DMS 273 (cell line): ENCODE measurements around the gene CSAD.

Source experiments
- DNase-seq: peaks from one replicate; lab custom pipeline; 2025; ENCODE audit not compliant: unreplicated experiment; lab: John Stamatoyannopoulos, UW

CSAD gene

GRCh38 chr12:53200107-53200457 lies 19.4 kb upstream of the CSAD start:
- DNase-seq: no peak

- no peak for DNase-seq
Measured at GRCh38 chr12:53199700-53200099, 19.0 kb upstream of the CSAD start.

- DNase-seq: no peak
Measured at GRCh38 chr12:53198486-53199110, 17.9 kb upstream of the CSAD start.

- DNase-seq: no peak
Measured at GRCh38 chr12:53197011-53197640, 16.4 kb upstream of the CSAD start.

GRCh38 chr12:53196486-53196885 lies 15.8 kb upstream of the CSAD start:
- DNase-seq: no peak

- no peak for DNase-seq
Measured at GRCh38 chr12:53195516-53196420, 15.0 kb upstream of the CSAD start.

DNA sequence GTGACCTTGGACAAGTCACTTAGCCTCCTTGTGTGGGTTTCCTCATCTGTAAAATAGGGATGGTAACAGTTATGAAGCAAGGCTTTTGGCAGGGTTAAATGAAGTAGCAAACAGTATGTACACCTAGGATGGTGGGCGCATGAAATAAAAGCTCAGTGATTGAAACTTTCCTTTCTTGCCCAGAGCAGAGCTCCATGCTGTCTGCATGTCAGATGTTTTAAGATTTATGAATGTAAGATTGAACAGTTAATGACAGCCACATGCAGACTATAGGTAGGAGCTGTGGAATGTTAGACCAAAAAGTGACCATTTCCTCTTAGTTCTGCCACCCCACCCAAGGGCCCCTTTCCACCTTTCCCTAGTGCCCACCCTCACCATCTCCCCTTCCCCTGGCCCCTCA lies 14.2 kb upstream of the CSAD start:
- DNase-seq: no peak

DNA sequence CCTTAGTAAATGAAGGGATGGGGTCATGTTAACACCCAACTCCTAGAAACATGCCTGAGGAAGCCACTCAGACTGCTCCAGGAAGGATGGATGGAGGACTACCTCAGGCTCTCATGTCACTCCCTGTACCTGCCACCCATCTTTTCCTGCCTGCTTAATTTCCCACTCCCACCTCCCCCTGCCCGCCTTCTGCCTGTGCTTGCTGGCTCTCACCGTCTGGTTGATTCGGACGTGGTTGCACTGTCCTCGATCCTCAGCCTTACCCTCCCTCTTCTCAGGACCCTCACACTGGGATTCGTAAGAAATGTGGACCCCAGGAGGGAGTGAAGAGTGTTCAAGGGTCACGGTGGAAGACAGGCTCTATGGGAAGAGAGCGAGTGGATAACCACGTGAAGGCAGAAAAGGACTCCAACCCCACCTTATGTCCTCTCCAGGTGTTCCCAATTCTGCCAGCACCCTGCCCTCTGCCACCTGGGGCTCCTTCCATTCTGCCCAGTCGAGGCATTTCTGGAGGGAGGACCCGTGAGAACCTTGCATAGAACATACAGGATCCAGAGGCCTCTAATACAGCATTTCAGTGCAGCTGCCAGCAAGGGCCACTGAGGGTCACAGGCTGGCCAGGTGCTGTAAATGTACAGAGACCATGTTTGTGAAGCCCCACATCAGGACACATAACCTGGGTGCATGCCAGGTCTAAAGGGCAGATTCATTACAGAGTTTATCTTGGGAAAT lies 13.4 kb upstream of the CSAD start:
- DNase-seq: peak; percentile 24

GRCh38 chr12:53193040-53193439 lies 12.3 kb upstream of the CSAD start:
- DNase-seq: no peak

DNA sequence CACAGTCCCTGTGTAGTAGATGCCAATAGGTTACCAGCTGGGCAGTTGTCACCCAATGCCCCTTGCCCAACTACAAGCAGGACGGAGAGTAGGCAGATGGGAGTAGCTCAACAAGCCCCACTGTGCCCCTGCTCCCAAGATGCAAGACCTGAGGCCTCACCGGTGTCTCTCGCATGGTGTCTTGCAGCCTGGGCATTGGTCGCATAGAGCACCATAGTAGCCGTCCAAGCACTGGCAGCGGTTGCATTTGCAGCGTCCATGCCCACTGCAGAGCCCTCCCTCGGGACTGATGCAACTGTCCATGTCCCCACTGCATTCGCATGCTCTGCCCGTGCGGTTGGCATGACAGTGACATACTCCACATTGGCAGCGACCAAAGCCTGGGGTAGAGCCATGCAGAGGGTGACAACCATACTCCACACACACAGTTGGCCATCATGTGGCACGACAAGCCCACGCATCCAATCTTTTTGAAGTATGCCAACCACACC lies 11.9 kb upstream of the CSAD start:
- no peak for DNase-seq

GRCh38 chr12:53191885-53192530 lies 11.3 kb upstream of the CSAD start:
- no peak for DNase-seq

DNA sequence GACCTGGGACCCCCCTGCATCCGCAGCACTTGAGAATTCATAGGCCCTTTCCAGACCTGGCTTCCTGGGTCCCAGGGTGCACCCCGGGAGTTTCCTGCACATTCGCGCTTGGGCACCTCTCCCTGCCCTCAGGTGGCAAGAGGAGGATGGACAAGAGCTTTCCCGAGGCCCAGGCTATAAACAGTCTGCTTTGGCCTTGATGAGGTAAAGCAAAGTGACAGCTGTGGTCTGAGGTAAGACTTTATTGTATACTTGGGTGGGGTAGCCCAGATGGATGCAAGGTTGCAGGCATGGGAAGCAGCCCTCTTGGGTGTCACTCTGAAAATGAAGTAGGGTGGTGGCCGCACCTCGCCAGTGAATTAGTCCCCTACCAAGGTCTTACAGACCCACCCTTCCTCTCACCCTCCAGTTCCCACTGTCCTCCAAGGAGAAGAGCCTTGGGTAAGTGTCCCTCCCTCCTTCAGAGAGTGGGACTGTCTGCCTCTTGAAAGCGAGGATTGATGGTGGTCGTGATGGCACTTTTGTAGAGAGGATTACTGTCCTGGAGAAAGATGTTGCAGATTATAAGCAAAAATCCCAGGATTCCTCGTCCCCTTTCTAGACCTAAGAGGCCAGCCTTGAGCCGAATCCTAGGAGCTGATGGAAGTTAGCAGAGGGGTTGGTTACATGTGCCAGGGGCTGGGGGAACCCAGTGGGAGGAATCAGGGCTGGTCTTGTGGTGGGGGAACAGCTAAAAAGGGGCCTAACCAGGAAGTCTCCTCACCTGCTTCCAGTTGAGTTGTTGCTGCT lies 10.6 kb upstream of the CSAD start:
- peak; percentile 13 for DNase-seq

GRCh38 chr12:53190108-53190729 lies 9.5 kb upstream of the CSAD start:
- peak; percentile 71 for DNase-seq

- no peak for DNase-seq
Measured at GRCh38 chr12:53187145-53187899, 6.6 kb upstream of the CSAD start.

- no peak for DNase-seq
Measured at GRCh38 chr12:53186745-53187144, 6.0 kb upstream of the CSAD start.

DNA sequence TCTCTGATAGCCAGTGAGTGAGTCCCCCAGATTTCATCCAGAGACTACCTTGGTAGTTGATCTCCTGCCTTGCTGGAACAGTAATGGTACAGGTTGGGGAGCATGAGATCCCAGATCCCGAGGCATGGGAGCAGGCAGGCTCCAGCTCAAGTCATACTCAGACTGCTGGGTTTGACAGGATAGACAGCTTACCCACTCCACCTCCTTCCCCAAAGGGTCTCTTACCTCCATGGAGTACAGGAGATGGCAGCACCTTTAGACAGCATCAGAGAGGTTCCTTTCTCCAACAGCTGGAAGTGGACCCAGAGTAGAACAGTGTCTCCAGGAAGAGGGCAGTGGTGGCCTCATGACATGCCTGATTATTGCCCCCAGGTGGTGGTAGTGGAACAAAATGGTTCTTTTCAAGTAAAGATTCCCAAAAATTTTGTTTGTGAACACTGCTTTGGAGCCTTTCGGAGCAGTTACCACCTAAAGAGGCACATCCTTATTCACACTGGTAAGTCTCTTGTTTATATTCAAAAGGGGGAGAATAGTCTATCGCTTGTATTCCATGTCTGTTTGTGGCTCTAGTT lies 4.9 kb upstream of the CSAD start:
- no peak for DNase-seq

DNA sequence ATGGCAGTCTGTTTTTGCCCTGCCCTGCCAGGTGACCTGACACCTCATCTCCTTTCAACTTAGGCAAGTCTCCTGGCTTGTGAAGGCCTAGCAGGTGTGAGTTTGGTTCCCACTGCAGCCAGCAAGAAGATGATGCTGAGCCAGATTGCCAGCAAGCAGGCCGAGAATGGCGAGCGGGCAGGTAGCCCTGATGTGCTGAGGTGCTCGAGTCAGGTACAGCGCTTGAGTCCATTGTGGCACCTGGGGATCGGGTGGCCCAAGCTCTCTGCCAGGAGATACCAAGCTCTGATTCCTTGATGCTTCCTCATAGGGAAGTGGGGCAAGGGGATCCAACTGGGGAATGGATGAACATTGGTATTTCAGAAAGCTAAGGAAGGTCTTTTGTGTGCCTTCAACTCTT lies 4.1 kb upstream of the CSAD start:
- no peak for DNase-seq

GRCh38 chr12:53182903-53183302 lies 2.2 kb upstream of the CSAD start:
- DNase-seq: no peak

DNA sequence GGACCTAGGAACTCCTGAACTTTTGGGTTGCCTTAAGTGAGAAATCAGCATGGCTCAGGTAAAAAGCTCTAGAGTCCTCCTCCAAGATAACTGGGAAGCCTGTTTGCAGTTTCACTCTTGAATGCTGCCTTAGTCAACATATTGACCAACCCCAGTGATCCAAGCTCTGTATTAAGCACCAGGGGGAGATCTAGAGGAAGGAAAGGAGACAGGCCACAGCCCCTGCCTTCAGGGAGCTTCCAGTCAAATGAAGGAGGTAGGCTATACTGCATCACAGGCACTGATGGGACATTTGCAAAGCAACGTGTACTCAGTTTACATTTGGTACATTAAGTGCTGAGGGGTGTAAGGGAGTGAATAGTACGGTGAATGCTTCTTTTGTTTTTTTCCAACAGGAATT lies 1.2 kb upstream of the CSAD start:
- no peak for DNase-seq
